SIG-M5 treated with dmso at 0.1 percent for 504 hours (cell line): ENCODE data around the gene ZNF112.
"Not testable (repeated sequence)": the region's sequence is repeated elsewhere in the genome, so short reads cannot be mapped to it uniquely, and the experiment has no call there.

ENCODE experiments used
- DNase-seq: peaks from one replicate; lab custom pipeline; 2025; ENCODE audit not compliant: unreplicated experiment; lab: John Stamatoyannopoulos, UW

Gene ZNF112

DNA sequence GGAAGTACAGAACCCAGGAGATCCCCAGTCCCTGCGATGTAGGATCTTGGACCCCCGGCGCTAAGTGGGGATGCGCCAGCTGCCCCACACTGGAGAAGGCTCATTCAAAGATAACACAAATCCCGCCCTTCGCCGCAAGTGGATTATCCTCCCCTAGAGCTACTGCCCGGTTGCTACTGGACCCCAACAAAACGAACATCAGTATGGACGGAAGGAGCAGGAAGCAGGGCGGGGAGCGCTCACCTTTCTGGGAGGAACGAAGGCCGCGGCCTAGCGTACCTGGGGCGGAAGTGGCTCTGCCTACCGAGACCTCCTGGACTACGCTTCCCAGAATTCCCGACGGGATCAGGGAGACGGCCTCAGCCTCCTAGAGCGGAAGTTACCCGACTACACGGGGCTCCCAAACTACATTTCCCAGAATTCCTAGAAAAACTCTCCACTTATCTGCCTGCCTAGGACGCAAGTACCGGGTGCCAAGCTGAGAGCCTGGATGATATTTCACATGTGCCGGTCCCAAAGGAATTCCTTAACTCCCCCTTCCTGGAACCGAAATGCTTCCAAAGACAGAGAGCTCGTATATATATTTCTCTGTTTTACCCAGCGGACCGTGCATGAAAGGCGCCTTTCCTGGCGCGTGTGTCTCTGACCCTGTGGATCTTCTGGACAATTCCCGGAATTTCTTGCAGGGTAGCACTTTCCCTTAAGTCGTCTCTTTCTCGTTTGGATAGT is at the start of gene ZNF112:
TSS of gene ZNF112 (minus strand) at position 298 of the 729 bp plus-strand sequence. CDS start 16,141 bp downstream, outside the sequence.
- peak; percentile 21 for DNase-seq

- no peak for DNase-seq
These were observed 44.9 kb upstream of the ZNF112 start, which contains the start of gene ZNF285 for GRCh38 chr19:44401139-44402115. Gene ZNF285 (minus strand): TSS chr19:44401608. CDS start chr19:44397213, 4,395 bp downstream.

DNA sequence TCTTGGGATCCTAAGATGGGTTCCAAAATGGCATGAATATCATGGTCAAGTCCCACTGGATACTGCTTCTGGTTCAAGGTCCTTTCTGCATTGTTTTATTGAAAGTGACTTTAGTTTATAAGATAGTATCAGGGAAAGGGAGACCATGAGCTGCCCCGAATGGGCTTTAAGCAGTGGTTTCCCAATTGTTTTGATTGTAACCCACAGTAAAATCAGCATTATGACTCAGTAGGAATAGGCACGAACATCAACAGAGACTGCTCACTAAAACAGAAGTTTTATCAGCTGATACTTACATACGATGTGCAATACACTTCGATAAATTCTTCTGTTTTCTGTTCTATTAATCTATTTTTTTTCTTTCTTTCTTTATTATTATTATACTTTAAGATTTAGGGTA is 32.8 kb upstream of the ZNF112 start:
- DNase-seq: not testable (repeated sequence)

- no peak for DNase-seq
These were observed 18.3 kb upstream of the ZNF112 start for GRCh38 chr19:44374789-44375188.

DNA sequence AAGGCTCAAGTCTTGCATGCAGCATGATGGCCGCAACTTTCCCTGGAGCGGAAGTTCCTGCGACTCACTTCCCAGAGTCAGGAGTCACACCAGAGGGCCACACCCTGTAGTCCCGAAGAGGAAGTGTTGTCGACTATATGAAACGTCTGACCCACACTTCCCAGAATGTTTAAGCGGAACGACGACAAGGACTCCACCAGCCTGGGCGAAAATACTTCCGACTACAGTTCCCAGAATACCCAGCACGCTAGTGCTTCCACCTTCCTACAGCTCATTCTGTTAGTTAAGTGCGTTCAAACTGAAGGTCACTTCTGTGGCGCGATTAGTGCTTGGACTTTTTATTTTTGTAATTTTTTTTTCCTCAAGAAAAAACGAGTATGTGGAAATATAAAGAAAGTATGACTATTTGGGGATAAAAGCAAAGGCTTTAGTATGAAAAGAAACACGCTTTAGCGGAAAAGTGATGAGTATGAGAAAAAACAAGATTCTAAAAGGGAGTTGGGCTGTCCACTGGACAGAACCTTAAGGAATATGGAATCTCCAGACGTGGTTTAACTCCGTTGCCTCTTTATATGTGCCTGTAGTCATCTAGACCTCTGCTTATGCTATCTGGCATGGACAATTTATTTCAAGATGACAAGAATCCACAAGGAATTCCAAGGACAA is 15.5 kb upstream of the ZNF112 start:
- DNase-seq: no peak

DNA sequence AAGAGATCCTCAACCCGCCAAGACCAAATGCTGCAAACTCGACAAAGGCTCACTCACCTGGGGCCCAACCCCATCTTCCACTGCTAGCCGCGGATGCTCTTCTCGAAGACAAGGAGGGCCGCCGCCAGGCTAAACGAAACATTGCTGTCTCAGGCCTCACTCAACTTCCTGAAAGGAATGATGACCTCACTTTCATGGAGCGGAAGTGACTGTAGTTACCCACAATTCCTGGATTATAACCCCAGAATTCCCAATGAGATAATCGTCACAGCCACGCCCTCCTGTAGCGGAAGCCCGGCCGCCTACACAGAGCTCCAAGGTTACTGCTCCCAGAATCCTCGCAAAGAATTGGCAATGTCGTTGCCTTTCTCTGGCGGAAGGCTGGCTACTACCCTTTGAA is 10.5 kb upstream of the ZNF112 start:
- DNase-seq: no peak

- no peak for DNase-seq
These were observed 9.9 kb downstream of the ZNF112 start for GRCh38 chr19:44346556-44346955.

DNA sequence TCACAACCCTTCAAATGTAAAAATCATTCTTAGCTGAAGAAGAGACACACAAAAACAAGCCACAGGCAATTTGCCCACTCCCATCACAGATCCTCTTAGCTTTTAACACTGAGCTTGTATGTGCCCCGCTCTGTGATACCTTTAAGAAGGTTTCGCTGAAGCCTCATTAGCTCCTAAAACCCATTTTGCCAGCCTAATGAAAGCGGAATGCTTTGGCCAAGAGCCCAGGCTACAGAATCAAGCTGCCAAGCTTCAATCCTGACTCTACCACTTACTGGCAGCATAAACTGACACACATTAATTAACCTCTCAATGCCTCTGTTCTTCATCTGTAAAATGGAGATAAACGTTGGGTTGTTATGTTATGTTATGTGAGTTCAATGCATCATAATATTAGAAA is 10.5 kb downstream of the ZNF112 start:
- no peak for DNase-seq

DNA sequence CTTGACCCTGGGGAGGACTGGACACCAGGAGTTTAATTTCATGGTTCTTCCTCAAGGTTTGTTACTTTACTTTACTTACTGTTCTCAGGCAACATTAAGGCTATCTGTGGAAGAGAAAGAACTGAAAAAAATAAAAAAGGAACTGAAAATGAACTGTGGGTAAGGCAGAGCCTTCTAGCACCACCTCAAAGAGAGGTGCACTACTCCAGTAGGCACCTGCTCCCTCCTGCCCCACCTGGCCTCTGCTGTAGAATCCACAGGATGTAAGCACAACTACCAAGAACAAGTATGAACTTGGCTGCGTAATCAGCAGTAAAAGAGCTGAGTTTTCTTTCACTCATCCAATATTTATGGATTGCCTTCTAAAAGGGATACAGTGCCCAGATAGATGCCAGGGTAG is 12.2 kb downstream of the ZNF112 start:
- DNase-seq: no peak

- DNase-seq: no peak
These were observed 14.7 kb downstream of the ZNF112 start for GRCh38 chr19:44341794-44342193.

DNA sequence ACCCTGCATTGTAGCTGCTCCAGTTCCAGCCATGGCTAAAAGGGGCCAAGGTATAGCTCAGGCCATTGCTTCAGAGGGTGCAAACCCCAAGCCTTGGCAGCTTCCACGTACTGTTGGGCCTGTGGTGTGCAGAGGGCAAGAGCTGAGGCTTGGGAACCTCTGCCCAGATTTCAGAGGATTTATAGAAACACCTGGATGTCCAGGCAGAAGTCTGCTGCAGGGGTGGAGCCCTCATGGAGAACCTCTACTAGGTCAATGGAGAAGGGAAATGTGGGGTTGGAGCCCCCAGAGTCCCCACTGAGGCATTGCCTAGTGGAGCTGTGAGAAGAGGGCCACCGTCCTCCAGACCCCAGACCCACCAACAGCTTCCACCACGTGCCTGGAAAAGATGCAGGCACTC is 21.8 kb downstream of the ZNF112 start:
- not testable (repeated sequence) for DNase-seq

DNA sequence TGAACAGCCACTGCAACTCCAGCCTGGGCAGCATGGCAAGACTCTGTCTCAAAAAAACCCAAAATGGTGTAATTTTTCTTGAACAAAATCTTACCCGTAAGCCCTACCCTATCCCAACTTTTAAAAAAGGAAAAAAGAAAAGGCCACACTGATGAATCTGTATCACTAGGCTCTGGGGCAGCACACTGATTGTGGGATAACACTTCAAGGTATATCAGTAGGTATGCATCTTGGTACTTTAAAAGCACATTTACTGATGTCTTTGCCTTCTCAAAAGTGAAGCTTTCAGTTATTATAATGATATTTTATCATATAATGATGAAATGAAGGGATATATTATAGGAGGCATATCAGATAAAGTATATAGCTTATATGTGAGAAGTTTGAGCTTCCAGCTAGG is 24.3 kb downstream of the ZNF112 start:
- DNase-seq: no peak

GRCh38 chr19:44315883-44316282 is 40.6 kb downstream of the ZNF112 start:
- no peak for DNase-seq

DNA sequence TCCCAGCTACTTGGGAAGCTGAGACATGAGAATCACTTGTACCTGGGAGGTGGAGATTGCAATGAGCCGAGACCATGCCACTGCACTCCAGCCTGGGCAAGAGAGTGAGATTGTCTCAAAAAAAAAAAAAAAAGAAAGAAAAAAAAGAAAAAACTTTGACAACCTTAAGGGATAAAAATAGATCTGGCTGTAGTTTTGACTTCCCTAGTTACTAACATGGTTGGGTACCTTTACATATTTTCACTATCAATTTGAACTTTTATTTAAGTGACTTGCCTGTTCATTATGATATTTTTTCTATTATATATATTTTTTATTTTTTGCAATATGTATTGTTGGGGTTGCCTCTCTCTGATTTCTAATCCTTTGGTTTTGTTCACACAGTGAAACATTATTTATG is 43.2 kb downstream of the ZNF112 start:
- no peak for DNase-seq

DNA sequence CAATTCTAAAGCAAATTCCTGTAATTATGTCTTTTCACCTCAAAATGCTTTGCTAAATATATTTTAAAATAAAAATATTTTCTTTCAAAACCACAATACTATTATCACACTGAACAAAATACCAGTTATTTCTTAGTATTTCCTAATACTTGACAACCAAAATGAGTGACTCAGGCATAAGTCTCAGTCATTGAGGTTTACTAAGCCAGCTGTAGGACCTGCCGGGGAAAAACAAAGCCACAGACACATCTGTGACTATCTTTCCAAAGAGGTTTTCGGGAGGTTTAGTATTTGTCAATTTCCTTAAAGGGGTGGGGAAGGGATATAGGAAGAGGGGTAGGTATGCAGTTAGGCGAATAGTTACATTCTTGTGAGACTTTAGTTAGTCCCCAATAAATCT is 48.5 kb downstream of the ZNF112 start:
- peak; percentile 6 for DNase-seq

- no peak for DNase-seq
These were observed 50.2 kb downstream of the ZNF112 start for GRCh38 chr19:44306283-44306682.

DNA sequence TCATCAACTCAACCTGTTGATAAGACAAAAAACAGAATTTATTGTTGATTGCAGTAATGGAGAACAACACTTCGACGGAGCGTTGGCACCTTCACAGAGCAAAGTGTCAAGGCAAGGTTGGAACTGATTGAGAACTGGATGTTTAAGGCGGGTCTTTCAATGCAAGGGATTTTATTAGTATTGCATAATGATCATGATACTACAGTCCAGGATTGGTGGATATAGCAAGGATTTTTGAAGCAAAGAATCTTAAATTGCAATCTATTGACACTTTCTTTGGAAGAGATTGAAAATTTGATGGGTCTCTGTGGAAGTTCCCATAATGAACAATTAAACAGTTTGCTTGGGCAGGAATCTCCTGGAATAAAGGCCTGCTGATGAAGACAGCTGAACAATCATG is 51.0 kb downstream of the ZNF112 start:
- no peak for DNase-seq

GRCh38 chr19:44304659-44305193 is 51.8 kb downstream of the ZNF112 start, which contains the start of gene ZNF235:
Gene ZNF235 (minus strand): TSS chr19:44305025. CDS start chr19:44303404, 1,621 bp downstream.
- DNase-seq: peak; percentile 92

DNA sequence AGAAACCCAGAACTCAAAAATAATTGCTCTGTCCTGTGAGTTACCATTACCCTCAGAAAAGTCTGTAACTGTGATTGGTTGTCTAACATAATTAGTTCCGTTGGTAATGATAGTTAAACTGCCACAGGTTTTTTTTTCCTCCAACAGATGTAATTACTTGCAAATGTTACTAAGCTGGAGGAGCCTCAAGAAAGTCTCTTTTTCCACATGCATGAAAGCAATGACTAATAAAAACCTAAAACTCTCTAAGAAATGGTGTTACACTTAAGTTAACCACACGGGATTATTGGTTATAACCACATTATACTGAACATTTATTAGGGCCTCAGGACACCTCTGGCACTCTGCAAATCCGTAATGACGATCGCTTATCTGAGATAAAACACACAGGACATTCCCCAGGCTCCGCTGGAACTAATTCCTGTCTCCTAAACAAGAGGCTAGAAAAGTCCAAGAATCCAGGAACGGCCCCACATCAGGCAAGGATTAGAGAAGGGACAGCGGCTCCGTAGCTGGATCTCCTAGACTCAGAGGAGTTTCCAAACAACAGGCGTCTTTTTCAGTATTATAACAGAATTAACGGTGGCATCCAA is 52.4 kb downstream of the ZNF112 start:
- DNase-seq: no peak

DNA sequence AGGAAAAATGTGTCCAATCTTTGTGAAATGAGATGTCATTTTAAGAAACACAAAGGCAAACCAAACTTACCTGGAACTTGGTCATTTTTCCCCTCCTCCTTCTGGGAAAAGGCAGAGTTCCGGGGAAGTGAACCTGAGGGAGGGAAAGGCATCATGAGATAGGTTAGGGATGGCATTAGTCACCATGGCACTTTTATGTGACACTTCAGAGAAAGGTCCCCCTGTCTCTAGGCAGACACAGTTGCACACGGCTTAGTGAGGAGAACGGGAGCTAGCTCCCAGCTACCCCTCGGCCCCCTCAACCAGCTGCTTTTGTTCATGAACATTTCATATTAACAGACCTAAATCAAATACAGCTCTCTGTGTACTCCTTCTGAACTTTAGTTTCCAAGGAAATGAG is 53.2 kb downstream of the ZNF112 start:
- DNase-seq: no peak

DNA sequence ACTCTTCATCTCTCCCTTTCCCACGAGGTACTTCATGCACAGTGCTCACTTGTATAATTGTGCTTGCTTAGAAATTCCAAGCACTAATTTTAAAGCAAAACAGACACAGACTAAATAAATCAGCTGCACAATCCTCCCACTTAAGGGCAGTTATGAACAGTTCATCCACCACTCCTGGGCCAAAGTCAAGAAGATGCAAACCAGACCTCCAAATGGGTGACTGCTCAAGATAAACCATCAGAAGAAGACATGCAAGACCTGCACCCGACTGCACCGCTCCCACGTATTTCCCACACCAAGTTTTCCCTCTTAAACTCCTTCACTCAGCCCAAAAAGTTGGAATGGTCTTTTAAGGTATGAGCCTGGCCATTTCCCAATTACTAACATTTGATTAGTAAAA is 71.5 kb downstream of the ZNF112 start:
- no peak for DNase-seq
